IMR-90 (cell line): ENCODE measurements around the gene MAN2C1. TPM values are rescaled to one million over a fixed set of nuclear protein-coding genes. Genes with fewer than 3 reads are reported as not detected.

Source experiments
- ATAC-seq: fragments of 200-7000 bp; cut with Tn5 transposase; 2 replicates; pipeline ENCODE4 v1.9.1; 2020; ENCODE audit warnings: low read depth, mild to moderate bottlenecking, moderate library complexity
- BruUV-seq: library from RNA; stranded (reverse); fragments of 400-500 nt; replicated peaks from 2 replicates; lab custom pipeline; 2021; lab: Mats Ljungman, UMichigan
- CTCF ChIA-PET: fragments of 300-600 bp; formaldehyde crosslinking; extraction: SDS; loops from one replicate; lab custom pipeline; 2021; ENCODE audit warnings: antibody characterized with exemption; lab: Yijun Ruan, JAX
- POLR2A ChIA-PET: fragments of 300-600 bp; sonication (Branson Sonifier 250); formaldehyde crosslinking; loops from one replicate; lab custom pipeline; 2022; ENCODE audit warnings: antibody characterized with exemption; ENCODE audit not compliant: unreplicated experiment; lab: Charles Lee
- DNase-seq: peaks from one replicate; pipeline ENCODE4 v3.0.0; 2013
- H2AFZ ChIP-seq: replicated peaks from 2 replicates; pipeline ENCODE3; 2013; ENCODE audit warnings: low read length, mild to moderate bottlenecking; ENCODE audit not compliant: poor library complexity
- H2AK5ac ChIP-seq: 2 replicates; pipeline ENCODE4 v1.6.1; 2013; ENCODE audit warnings: low read depth, low read length, inconsistent platforms
- H2AK9ac ChIP-seq: replicated peaks from 2 replicates; pipeline ENCODE3; 2013; ENCODE audit warnings: mild to moderate bottlenecking, low read depth, low read length, moderate library complexity; ENCODE audit not compliant: poor library complexity
- H2BK120ac ChIP-seq: 2 replicates; pipeline ENCODE4 v1.6.1; 2013; ENCODE audit warnings: low read depth, low read length, inconsistent platforms
- H2BK15ac ChIP-seq: 3 replicates; pipeline ENCODE4 v1.6.1; 2013; ENCODE audit warnings: low read depth, low read length, inconsistent platforms
- H2BK20ac ChIP-seq: 2 replicates; pipeline ENCODE4 v1.6.1; 2013; ENCODE audit warnings: low read depth, mild to moderate bottlenecking, inconsistent platforms, low read length, moderate library complexity
- H2BK5ac ChIP-seq: 2 replicates; pipeline ENCODE4 v1.6.1; 2013; ENCODE audit warnings: mild to moderate bottlenecking, low read depth, low read length, inconsistent platforms; ENCODE audit not compliant: poor library complexity, severe bottlenecking
- H3K14ac ChIP-seq: replicated peaks from 2 replicates; pipeline ENCODE4 v1.6.1; 2013; ENCODE audit warnings: low read depth, low read length, inconsistent platforms
- H3K18ac ChIP-seq: 2 replicates; pipeline ENCODE4 v1.6.1; 2013; ENCODE audit warnings: low read depth, low read length, control low read depth
- H3K23ac ChIP-seq: 2 replicates; pipeline ENCODE4 v1.6.1; 2013; ENCODE audit warnings: low read depth, low read length, inconsistent platforms
- H3K27ac ChIP-seq: 2 replicates; pipeline ENCODE4 v1.5.1; 2013; ENCODE audit warnings: mild to moderate bottlenecking, control low read depth, low read length; ENCODE audit not compliant: insufficient read depth
- H3K27me3 ChIP-seq: 2 replicates; pipeline ENCODE4 v1.6.1; 2013; ENCODE audit warnings: low read length; ENCODE audit not compliant: control insufficient read depth, insufficient read depth
- H3K36me3 ChIP-seq: 2 replicates; pipeline ENCODE4 v1.6.1; 2013; ENCODE audit warnings: low read length, mixed read lengths; ENCODE audit not compliant: control insufficient read depth, insufficient read depth
- H3K4ac ChIP-seq: 2 replicates; pipeline ENCODE4 v1.6.1; 2013; ENCODE audit warnings: low read depth, low read length, inconsistent platforms
- H3K4me1 ChIP-seq: 2 replicates; pipeline ENCODE4 v1.6.1; 2013; ENCODE audit warnings: low read length, mixed read lengths; ENCODE audit not compliant: control insufficient read depth, insufficient read depth
- H3K4me2 ChIP-seq: 2 replicates; pipeline ENCODE4 v1.6.1; 2013; ENCODE audit warnings: low read depth, mild to moderate bottlenecking, control low read depth, low read length, moderate library complexity
- H3K4me3 ChIP-seq: 2 replicates; pipeline ENCODE4 v1.5.1; 2013; ENCODE audit warnings: low read depth, mild to moderate bottlenecking, control low read depth, low read length, moderate library complexity; ENCODE audit not compliant: insufficient read depth
- H3K56ac ChIP-seq: 2 replicates; pipeline ENCODE4 v1.6.1; 2013; ENCODE audit warnings: low read length, inconsistent platforms; ENCODE audit not compliant: insufficient read depth; ENCODE audit errors: extremely low read depth
- H3K79me1 ChIP-seq, 2 experiments: 2 replicates each; pipeline ENCODE4 v1.6.1; 2013; ENCODE audit warnings: low read length in 2 of 2, inconsistent platforms in 1 of 2, low read depth in 1 of 2
- H3K9ac ChIP-seq: 2 replicates; pipeline ENCODE4 v1.6.1; 2013; ENCODE audit warnings: low read depth, low read length, control low read depth
- H3K9me1 ChIP-seq: 2 replicates; pipeline ENCODE4 v1.6.1; 2013; ENCODE audit warnings: low read length, inconsistent platforms; ENCODE audit not compliant: insufficient read depth
- H3K9me3 ChIP-seq: 2 replicates; pipeline ENCODE4 v1.6.1; 2013; ENCODE audit warnings: low read length; ENCODE audit not compliant: control insufficient read depth, insufficient read depth
- H4K20me1 ChIP-seq: 2 replicates; pipeline ENCODE4 v1.6.1; 2013; ENCODE audit warnings: low read length, inconsistent platforms; ENCODE audit not compliant: insufficient read depth
- H4K5ac ChIP-seq: 2 replicates; pipeline ENCODE4 v1.6.1; 2013; ENCODE audit warnings: mild to moderate bottlenecking, low read depth, low read length, control low read depth
- H4K8ac ChIP-seq, 2 experiments: 2 replicates each; pipeline ENCODE4 v1.6.1; 2013; ENCODE audit warnings: low read depth in 2 of 2, low read length in 2 of 2, control low read depth in 1 of 2, inconsistent platforms in 1 of 2
- H4K91ac ChIP-seq: 2 replicates; pipeline ENCODE4 v1.6.1; 2013; ENCODE audit warnings: low read depth, low read length, inconsistent platforms; ENCODE audit not compliant: insufficient read depth
- NFE2L2 ChIP-seq: fragments of 150-350 bp; IDR thresholded peaks from 2 replicates; pipeline ENCODE4 v1.6.1; 2016; ENCODE audit warnings: low read depth, mild to moderate bottlenecking, low read length
- WGBS, 2 experiments: methylation state at CpG; one replicate each; pipeline versions ENCODE4 v1.1.5 to v1.1.7; 2013; ENCODE audit warnings: missing lambda C conversion rate in 2 of 2; ENCODE audit not compliant: insufficient read length in 1 of 2; ENCODE audit errors: extremely low coverage in 2 of 2; 5-methylcytosine and 5-hydroxymethylcytosine counted together
- dilution Hi-C: fragments of 300-500 bp; cut with HindIII; formaldehyde crosslinking; loops from one replicate; pipeline ENCODE4 v1.14.3; 2018; ENCODE audit warnings: low sequenced_read_pairs; ENCODE audit not compliant: unreplicated experiment
- in situ Hi-C: fragments of 300-500 bp; cut with MboI; formaldehyde crosslinking; loops from 3 replicates; pipeline ENCODE4 v1.14.3; 2019; ENCODE audit warnings: low sequenced_read_pairs, inconsistent platforms, mixed read lengths
- intact Hi-C: fragments of 100-400 bp; cut with micrococcal nuclease; formaldehyde crosslinking; loops from 2 replicates; pipeline ENCODE4 v1.10.0; 2022
- polyA plus RNA-seq, 3 experiments: library from polyadenylated mRNA; depleted of rRNA; stranded (reverse); fragments of >200 nt; gene quantifications; 2 replicates each; pipeline ENCODE4 v1.2.3, GENCODE V29; 2012; ENCODE audit warnings: low replicate concordance in 1 of 3
- total RNA-seq: library from RNA; depleted of rRNA; stranded (reverse); fragments of >200 nt; gene quantifications from 2 replicates; pipeline ENCODE4 v1.2.3, GENCODE V29; 2012

Gene MAN2C1
- total and polyA plus RNA-seq, 2 of the 4 experiments (the other 2 are of a cell fraction): 34.8 to 153 TPM

- H3K9me3 ChIP-seq: no peaks in the 10 kb centered on the region
- H3K14ac ChIP-seq: no peak overlapping the region
- no peak overlapping the region for H3K4me2 ChIP-seq
- no peak overlapping the region for H3K4ac ChIP-seq
- no peak overlapping the region for H2BK5ac ChIP-seq
- H4K20me1 ChIP-seq: no peaks in the 10 kb centered on the region
- TF ChIP-seq NFE2L2: no peak
- H3K36me3 ChIP-seq: no peaks in the 10 kb centered on the region
- H3K18ac ChIP-seq: no peak overlapping the region
- no peaks in the 10 kb centered on the region for H3K4me1 ChIP-seq
- no peaks in the 10 kb centered on the region for H3K9me1 ChIP-seq
- no peak overlapping the region for H3K27ac ChIP-seq
- H3K23ac ChIP-seq: no peak overlapping the region
- H2BK120ac ChIP-seq: no peak overlapping the region
- WGBS, 2 experiments: 86% methylated on average over 1 of the region's 2 CpGs; no CpG with 5 or more reads in 1 of the 2 experiments
- POLR2A ChIA-PET: no interaction called here
- H4K91ac ChIP-seq: no peak overlapping the region
- DNase-seq (no peak), ATAC-seq (no peak)
- no peak overlapping the region for H2AFZ ChIP-seq
- H2AK9ac ChIP-seq: no peak overlapping the region
- no peak overlapping the region for H2BK20ac ChIP-seq
- no TSS peak for BruUV-seq
- H3K4me3 ChIP-seq: no peak overlapping the region
- intact Hi-C loops (no loop called here), in situ Hi-C loops (no loop called here), dilution Hi-C loops (no loop called here)
- H3K27me3 ChIP-seq: peaks cover 12% of the 10 kb centered on the region
- no peak overlapping the region for H4K5ac ChIP-seq
- no peaks in the 10 kb centered on the region for H3K79me1 ChIP-seq
- CTCF ChIA-PET: no interaction called here
- no peak overlapping the region for H2AK5ac ChIP-seq
- no peak overlapping the region for H4K8ac ChIP-seq
- H3K9ac ChIP-seq: no peak overlapping the region
- no peak overlapping the region for H2BK15ac ChIP-seq
- H3K56ac ChIP-seq: no peak overlapping the region
Observed at GRCh38 chr15:75329571-75329970, 38.8 kb downstream of the MAN2C1 start.
